SH-SY5Y (cell line): Measurements from ENCODE around the gene SLC35F5.

ENCODE experiments used
- GATA2 ChIP-seq: IDR thresholded peaks from 2 replicates; pipeline ENCODE4 v1.6.1; 2011; ENCODE audit warnings: mild to moderate bottlenecking, low read depth, low read length
- GATA3 ChIP-seq: IDR thresholded peaks from 2 replicates; pipeline ENCODE4 v1.6.1; 2011; ENCODE audit warnings: low read depth, mild to moderate bottlenecking, low read length, moderate library complexity

GRCh38 chr2:113799375-113799774 is 42.9 kb upstream of the SLC35F5 start:
- TF ChIP-seq GATA2 (no peak), GATA3 (no peak)
